NCI-H2227 treated with DMSO at 0.1 percent for 48 hours (cell line): ENCODE results near the gene GRHL3.
A peak's percentile ranks its signal among the peaks of the same experiment; 100 is the strongest.

ENCODE experiments used
- DNase-seq: peaks from one replicate; lab custom pipeline; 2025; lab: John Stamatoyannopoulos, UW

The GRHL3 gene

DNA sequence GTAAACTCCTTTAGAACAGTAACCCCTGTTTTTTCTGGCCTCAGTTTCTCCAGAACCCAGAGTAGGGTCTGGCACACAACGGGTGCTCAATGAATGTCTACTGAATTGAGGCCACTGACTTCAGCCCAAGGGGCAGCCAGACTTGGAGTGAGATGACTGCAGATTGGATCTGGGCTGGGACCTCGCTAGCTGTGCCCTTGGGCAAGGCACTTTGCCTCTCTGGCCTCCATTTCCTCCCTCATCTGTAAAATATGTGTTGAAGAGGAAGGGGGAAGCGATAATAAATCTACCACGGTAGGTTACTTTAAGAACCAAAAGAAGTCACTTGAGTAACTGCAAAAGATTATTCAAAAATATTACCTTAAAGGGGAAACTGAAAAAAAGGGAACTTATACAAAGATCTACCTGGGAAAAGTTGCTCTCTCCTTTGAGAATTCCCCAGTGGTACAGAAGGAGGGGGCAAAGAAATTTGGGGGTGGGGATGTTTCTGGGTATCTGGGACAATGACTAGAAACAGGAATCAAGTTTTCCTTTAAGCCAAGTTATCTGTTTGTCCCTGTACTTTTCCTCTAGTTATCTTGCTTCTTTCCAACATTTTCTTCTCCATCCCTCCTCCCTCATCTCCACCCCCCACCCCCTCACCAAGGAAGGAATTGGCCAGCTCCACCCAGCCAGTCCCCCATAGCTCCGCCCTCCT, 394 bp upstream of the GRHL3 start:
- no peak for DNase-seq

DNA sequence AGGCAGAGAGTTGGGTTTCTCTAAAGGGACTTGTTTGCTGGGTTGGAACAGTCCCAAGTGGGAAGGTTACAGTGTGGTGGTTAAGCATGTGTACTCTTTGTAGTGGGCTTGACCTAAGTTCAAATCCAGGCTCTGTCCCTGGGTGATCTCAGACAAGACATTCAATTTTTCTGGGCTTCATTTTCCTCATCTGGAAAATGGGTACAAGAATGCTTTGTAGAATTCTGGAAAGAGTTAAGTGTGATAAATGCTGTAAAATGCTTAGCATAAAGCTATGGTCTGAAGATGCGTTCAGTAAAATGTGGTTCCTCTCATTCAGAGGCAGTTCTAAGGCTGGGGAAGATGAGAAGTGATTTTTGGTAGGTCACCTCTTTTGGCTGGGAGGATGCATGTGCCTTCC, 805 bp downstream of the GRHL3 start:
- DNase-seq = no peak

DNA sequence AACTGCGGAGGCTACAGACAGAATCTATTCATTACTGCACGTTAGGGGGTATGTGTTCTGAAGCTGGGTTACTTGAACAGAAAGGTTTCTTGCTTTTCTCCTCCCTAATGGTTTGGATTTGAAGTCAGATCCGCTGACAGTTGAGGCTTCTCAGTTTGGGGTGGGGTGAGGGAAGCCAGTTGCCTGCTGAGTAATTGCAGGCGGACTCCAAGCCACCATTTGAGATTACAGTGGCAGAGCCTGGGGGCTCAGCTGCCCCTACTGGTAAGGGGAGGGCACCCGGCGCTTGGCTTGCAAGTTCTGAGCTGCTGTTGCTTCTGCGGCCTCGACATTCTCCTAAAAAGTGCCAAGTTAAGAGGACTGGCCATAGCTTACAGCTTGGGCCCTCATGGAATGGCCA, 2.0 kb downstream of the GRHL3 start:
- DNase-seq = no peak

DNA sequence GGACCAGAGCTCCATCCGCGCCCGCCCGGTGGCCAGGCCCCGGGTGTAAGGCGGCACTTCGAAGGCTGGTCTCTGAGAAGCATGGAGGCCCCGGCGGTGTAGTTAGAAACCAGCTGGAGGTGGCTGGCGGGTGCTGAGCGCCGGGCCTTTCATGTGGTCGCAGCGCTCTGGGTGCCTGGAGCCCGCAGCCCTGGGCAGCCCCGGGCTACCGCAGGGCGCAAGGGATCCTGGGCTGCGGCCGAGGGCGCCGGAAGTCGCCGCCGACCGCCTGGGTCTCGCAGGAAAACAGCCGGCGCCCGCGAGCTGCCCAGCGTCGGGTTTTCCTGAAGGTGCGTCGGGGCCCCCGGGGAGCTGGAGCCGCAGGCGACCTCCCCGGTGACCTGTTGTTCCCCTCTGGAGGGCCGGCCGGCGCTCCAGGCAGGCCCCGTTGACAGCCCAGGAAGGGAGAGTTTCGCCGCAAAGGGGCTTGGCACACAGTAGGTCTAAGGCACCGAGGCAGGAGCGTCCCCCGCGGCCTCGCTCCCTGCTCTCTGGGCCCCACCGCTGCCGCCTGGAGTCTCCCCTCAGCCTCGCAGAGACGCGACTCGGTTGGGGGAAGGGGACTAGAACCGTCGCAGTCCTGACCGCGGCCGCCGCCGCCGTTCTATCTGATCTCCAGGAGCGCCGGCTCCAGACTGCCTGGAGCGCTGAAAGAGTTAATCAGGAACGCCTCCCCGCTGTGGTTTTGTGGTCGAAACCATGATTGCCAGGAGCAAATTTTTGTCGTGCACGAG, 2.7 kb downstream of the GRHL3 start:
- DNase-seq = peak; percentile 69

DNA sequence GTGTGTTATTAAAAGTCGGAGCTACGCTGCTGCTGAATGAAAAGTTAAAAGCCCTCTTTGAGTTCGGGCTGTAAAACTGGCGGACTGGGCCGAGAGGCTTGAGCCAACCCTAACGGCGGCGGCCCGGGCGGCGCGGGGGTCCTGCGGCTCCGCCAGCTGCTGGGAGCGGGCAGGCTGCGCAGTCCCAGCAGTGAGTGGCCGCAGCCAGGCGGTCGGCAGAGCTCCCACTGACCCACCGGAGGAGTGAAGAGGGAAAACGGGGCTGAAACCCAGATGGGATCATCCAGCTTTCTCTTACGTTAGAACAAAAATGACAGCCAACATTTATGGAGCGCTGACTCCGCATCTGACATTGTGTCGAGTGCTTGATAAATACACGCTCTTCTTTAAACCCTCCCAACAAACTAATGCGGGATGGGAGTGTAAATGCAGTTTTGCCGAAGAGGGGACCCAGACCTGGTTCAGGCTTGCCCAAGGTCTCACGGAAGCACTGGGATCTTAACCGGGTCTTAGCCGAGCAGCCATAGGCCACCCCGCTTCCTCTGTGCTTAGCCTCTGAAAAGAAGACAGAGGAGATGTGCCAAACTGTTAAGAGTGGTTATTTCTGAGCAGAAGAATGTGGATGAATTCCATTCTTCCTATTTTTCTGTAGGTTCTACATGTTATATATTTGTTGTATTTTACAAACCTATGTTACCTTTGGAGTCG, 3.5 kb downstream of the GRHL3 start:
- DNase-seq = no peak

DNA sequence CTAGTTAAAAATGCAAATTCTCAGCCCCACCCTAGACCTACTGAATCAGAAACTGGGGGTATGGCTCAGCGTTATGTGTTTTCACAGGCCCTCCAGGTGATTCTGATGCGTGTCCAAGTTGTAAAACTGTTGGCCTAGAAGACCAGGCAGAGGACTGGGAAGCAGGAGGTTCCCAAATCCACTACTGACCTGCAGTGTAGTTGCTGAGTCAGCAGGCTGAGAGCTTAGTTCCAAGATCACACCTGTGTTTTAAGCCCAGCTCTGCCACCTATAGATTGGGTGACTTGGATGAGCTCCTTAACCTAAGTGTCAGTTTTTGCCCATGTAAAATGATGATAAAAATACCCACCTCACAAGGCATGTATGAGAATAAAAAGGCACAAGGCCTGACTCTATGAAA, 4.1 kb downstream of the GRHL3 start:
- no peak for DNase-seq

DNA sequence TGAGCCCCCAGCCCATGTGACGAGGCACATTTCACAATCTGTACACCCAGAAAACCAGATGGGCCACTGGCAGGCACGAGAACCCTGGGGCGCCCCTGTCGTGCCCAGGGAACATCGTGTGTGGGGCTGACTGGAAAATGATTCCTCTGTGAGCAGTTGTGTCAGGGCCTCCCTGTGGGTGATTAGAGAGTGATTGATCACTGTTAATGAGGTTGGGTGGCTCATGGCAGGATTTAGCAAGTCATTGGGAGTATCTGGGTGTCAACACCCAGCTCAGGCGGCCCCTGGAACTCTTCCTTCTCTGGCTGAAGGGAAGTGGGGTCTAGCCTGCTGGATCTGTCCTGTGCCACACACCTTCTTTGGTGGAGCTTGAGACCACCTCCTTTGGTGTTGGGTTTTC, 5.7 kb downstream of the GRHL3 start:
- no peak for DNase-seq

DNA sequence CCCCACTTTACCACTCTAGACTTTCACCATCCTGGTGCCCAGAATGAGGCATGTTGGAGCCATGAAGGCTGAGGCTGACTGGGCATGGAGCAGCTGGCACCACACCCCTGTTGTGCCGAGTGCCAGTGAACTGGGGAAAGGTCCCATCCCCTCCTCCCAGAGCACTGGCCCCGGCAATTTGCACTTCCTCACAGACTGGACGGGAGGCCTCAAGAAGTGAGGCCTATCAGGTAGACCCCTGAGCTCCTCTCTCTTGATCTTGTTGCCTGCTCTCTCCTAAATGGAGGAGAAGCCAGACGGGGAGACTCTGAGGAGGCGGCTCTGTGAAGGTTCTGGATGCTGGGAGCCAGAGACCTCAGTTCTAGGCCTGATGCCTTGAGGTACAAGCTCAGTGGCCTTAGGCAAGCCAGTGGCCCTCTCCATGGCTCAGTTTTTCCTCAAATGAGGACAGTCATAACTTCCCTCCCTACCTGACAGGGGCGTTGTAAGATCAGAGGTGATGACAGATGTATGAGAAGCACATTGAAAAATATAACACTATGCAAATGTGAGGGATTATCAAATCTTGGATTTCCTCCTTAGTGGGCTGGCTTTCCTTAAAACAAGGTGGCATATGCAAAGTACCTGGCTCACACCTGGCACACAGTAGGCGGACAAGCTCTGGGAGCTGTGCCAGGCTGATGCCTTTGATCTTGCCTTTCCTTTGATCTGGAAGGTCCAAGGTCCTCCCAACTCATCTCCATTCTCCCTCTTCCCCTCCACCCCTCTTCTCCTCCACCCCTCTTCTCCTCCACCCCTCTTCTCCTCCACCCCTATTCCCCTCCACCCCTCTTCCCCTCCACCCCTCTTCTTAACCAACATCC, 6.7 kb downstream of the GRHL3 start:
- DNase-seq = no peak

DNA sequence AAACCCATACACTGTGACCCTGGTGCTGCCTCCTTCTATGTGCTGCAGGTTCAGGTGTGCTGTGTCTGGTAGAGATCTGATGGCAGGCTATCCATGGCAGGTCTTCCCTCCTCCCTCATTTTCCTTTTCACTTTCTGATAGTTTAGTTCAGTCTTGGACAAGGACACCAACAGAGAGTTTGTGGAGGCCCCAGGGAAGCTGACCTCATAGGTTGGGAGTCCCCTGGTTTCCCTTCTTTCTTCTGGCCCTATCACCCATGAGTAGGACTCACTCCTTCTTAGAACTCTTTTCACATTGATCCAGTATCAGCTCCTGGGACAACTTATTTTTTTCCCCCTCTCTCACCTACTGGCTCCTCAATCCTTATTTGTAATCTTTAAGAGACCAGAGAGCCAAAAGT, 8.3 kb downstream of the GRHL3 start:
- DNase-seq = no peak

DNA sequence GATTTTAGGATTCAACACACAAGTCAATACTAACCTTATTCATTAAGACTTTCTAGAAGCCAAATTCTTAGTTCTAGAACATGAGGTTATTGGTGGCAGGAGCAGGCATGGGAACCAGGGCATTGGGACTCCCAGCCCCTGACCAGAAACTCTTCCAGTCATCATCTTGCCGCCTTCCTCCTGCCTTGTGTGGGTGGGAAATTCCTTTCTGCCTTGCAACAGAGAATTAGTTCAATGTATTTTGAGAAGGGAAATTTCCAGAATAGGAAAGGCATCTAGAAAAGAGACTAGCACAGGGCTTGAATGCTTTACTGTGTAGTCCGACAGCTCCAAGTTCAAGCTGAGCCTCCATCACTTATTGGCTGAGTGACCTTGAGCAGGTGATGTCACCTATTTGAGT, 8.7 kb downstream of the GRHL3 start:
- DNase-seq = no peak

DNA sequence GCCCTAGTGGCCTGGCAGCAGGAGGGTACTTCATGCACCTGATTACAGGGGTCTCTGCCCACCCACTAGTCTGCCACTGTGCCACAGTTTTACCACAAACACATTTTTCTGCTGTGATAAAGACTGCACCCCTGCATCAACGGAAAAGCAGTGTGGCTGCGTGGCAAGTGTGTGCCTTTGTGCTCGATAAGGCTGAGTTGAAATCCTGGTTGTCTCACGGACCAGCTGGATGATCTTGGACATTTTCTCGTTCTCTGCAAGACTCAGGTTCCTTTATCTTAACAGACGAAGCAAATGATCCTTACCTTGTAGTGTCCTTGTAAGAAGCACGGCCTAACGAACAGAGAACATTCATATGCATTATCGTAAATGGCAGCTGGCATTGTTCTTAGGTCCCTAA, 10.2 kb downstream of the GRHL3 start:
- DNase-seq = no peak

DNA sequence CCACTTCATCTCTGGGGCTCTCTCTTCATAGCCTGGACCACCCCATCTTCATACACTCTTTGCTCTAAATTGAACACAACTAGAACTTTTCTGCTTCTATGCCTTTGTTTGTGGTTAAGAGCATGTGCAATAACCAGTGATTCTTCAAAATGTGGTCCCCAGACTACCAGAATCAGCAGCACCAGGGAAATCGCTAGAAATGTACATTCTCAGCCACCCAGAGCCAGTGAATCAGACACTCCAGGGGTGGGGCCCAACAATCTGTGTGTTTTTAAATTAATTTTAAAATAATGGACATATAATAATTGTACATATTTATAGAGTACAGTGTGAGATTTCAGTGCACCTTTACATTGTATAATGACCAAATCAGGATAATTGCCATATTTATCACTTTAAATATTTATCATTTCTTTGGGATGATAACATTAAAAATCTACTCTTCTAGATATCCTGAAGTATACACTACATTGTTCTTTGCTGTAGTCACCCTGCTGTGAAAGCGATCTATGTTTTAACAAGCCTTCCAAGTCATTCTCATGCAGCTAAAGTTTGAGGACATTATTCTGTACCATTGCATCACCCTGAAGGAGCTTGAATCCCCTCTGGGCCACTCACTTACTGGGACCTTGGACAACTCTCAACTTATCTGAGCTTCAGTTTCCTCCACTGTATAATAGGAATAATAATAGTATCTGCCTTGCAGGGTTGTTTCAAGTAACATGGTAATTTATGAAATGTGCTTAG, 10.8 kb downstream of the GRHL3 start:
- no peak for DNase-seq

DNA sequence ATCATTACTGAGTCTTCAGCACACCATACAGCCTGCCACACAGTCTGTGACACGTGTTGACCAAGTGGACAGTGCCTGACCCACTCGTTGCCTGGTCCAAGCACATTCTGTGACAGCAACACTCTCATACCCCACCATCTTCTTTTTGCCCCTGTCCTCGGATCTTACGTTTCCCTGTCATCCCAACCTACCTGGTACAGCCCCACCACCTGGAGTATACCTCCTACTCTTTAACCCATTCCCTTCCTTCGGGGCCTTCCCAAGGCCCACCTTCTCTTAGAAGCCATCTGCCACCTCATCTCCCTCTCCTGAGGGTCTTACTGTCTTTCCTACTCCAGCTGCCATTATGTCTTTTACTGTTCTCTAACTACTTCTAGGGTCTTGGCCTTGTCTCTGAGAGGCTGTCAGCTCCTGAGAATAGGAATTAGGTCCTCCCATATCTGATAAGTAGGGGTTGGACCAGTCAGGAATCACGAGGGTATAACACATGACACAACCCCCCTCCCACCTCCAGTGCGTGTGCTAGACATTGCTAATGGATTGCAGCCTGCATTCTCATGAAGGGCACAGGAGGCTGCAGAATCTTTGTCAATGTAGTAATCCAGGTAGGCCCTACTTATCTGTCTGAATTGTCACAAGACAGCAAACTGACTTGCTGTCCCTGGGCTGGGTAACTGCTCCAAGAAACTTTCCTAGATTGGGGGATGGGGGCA, 13.0 kb downstream of the GRHL3 start:
- DNase-seq = no peak

DNA sequence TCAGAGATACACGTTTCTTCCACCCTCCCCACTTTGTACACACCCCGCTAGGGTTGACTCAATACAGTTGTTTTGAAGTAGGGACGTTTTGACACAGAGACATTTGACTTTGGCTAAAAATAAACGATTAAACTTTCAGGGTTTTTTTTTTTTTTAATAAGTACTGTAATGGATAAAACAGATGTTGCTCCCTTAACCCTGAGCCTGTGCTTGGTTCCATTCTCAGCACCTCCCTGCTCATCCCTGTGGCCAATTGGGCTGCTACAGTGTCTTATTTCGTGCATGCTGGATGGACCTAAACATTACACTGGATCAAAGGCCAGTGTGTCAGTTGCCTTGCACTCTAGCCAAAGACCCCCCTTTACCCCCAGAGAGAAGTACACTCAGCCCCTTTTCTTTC, 16.9 kb downstream of the GRHL3 start:
- no peak for DNase-seq

DNA sequence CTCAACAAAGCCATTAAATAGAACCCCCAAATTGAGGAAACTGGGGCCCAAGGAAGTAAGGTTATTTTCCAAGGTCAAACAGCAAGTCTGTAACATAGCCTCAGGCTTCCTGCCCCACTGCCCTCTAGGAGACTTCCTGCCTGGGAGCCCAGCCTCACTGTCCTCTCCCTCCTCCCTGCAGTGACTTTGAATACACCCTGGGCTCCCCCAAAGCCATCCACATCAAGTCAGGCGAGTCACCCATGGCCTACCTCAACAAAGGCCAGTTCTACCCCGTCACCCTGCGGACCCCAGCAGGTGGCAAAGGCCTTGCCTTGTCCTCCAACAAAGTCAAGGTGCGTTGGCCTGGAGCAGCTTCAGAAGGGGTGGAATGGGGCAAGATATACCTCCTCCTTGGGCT, 18.3 kb downstream of the GRHL3 start:
- no peak for DNase-seq

DNA sequence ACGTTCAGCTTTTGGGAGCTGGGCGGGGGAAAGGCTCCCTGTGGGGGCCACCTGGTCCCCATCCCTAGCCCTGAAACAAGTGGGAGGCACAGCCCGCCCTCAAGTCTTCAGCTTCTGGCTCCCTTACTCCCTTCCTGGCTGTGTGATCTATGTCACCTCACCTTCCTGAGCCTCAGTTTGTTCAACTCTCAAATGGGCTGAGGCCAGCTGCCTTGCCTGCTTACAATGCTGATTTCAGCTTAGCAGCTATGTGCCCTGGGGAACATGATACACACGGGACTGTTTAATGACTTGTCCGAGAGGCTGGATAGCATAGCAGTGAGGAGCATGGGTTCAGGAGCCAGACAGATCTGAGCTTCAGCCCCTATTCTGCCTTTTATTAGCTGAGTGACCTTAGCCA, 19.3 kb downstream of the GRHL3 start:
- no peak for DNase-seq

DNA sequence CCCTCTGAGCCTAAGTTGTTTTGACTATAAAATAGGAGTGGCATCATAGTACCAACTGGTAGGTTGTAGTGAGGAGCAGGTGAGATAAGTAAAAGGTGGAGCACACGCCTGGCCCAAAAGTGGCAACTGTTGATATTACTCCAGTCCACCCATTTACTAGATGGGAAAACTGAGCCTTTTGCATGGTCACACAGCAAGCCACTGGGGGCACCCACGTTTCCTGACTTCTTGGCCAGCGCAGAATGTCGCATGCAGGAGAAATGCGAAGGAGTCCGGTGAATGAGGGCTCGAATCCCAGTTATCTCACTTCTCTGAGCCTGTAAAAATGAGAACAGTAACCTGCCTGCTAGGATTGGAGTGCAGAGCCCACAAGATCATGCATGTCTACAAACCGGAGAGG, 20.8 kb downstream of the GRHL3 start:
- no peak for DNase-seq

DNA sequence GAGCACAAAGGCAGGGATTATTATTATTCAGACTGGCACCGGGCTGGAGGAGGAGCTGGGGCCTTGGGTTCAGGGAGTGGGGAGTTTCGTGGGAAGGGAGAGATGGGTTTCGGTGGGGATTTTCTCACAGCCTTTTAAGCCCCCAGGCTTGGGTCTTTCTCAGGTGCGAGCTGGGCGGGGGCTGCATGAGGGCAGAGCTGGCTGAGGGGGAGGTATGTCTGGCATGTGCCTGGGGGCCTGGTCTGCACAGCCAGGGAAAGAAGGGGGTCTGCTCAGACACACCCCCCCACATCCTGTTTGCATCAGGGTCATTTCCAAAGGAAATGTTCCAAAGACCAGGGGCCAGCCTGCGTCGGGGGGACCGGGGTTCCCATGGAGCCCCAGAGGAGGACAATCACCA, 21.6 kb downstream of the GRHL3 start:
- DNase-seq = no peak

DNA sequence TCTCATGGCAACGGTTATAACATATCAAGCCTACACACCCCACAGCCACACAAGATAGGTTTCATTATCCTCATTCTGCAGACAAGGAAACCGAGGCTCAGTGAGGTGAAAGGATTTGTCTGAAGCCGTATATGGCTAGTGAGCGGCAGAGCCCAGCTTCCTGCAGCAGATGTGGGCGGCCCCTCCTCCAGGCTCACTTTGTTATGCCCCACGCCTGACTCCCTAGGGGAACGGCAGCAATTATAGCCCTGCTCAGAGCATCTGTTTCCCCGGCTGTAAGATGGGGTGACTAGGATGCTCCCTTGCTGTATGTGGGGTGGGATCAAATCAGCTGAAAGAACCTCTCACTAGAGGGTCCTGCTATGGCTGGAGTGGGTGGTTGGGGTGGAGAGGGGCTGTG, 22.1 kb downstream of the GRHL3 start:
- DNase-seq = no peak

DNA sequence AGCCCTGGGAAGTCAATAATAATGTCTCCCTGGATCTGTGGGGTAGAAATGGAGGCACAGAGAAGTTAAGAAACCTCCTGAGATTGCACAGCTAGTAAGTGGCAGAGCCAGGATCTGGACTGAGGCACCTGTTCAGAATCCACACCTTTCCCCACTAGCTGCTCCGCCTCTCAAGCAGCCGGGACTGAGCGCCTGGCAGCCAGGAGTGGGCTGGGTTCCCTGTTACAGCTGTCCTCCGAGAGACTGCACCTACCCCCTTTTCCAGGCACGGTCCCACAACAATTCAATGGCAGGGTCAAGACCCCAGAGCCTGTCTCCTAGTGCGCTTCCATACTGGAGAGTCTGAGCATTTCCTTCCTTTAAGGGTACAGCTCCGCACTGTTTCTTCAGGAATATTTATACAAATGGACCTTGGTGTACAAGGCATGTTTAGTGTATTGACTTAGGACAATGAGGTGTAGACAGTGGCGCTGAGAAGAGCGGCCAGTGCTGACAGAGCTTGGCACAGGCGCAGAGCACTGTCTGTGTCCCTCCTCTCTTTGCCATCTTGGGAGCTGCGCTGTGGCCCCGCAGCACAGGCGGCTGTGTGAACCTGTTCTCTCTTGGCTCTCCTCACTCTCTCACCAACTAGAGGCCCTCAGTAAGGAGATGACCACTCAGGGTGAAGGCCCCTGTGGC, 24.4 kb downstream of the GRHL3 start:
- DNase-seq = no peak
